Femur (tissue), 1 donor: Measurements from ENCODE around the gene MINDY1.

Source experiments
- DNase-seq: peaks from one replicate; pipeline ENCODE4 v3.0.0-alpha.2; 2017

Gene MINDY1

DNA sequence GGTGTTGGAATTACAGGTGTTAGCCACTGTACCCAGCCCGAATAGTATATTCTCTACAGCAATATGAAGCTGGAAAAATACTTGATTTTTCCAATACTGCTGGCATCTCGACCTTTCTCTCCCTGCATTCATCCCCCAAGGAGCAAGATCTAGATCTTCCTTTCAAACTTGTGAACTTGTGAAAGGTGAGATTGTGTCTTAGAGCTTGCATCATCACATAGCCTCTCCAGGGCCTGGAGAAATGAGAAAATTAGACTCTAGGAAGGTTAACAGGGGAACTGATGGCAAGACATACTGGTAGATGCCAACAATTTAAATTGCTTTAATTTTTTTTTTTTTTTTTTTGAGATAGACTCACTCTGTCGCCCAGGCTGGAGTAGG is 3.6 kb upstream of the MINDY1 start:
- DNase-seq = no peak

DNA sequence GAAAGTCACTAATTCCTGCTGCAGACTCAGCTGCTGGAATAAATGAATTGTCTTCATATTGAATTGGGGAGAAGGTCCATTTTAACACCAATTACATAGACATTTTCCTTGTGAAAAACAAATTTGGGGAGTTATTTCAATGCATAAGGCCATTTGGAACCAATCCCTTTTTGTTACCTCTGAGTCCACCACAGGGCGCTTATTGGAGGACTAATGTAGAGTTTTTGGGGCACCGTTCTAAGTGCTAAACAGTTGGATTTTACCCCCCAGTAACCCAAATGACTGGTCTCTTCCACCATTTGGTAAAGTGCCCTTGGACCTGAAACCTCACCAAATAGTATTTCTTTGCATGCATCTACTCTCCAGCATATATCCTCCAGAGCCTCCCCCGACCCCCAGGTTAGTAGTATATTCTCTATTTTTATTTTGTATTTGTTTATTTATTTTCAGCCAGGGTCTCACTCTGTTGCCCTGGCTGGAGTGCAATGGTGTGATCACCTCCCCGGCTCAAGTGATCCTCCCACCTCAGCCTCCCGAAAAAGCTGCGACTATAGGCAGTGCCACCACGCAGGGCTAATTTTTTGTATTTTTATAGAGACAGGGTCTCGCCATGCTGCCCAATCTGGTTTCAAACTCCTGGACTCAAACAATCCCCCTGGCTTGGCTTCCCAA is 3.1 kb upstream of the MINDY1 start:
- DNase-seq = no peak

GRCh38 chr1:151009206-151009587 is 2.5 kb upstream of the MINDY1 start:
- DNase-seq = no peak

DNA sequence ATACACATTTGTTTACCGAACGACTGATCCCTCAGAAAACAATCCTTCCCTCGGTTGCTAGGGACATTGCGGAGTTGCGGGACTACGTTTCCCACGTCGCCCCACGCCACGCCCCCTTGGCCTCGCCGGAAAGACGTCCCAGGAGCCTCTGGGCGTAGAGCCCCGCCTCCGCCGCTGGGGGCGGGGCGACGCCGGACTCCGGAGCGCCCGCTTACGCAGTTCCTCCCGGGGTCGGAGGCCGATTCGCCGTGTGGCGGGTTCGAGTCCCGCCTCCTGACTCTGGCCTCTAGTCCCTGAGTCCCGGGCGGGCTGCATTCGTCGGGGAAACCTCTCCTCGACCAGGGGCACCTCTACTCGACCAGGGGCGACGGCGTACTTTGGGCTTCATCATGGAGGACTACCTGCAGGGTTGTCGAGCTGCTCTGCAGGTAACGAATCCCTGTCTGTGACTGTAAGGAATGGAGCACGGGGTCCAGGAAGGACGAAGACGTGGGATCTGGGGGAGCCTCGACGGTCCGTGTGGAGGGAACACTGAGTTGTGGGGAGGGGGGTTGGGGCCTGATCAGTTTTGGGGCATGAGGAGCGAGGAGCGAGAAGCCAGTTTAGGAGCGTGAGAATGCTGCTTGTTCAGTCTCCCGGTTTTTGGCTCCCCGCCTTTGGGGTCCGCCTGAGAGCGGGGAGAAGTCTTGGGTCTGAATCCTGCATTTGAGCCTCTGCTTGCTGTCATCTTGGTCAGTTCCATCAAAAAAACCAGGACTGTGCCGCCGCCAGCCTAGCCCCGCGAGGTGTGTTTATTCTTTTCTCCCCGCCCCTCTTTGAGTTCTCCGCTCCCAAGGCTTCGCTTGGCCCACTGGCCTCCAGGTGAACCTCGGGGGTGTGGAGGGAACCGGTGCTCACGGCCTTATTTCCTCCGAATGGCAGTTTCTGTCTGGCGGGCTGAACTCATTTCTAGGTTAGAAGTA is 1.8 kb upstream of the MINDY1 start, which contains the start of gene PRUNE1:
PRUNE1 (plus strand) TSS at position 206 of the 962 bp plus-strand sequence; CDS start at position 390, 184 bp downstream.
- peak; percentile 97 for DNase-seq

GRCh38 chr1:151007853-151008243 is 1.1 kb upstream of the MINDY1 start:
- DNase-seq = no peak

DNA sequence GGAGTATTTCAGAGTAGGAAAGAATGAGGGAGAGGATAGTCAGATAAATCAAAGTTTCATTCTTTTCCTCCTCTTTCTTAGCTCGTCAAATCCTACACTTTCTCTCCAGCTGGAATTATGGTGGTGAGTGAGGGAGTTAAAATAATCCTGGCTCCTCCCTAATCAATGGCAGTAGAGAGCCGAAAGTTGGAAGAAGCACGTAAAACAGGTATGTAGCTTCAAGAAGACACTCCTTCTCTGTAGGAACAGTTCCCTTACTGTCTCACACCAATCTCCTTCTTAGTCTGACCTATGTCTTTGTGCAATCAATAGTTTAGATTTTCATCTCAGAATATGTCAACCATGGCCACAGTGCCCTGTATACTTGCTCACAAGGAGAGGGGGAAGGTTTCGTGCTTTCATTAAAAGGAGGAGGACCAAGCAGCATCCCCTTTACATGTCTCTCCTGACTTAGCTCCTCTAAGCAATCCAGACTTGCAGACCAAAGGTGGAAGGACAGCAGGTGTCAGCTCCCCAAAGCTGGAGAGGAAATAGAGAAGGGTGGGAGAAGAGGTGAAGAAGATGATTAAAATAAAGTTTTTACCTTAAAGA is 878 bp downstream of the MINDY1 start:
- no peak for DNase-seq

- DNase-seq = no peak
These were observed 3.5 kb downstream of the MINDY1 start for GRCh38 chr1:151003180-151003579.

DNA sequence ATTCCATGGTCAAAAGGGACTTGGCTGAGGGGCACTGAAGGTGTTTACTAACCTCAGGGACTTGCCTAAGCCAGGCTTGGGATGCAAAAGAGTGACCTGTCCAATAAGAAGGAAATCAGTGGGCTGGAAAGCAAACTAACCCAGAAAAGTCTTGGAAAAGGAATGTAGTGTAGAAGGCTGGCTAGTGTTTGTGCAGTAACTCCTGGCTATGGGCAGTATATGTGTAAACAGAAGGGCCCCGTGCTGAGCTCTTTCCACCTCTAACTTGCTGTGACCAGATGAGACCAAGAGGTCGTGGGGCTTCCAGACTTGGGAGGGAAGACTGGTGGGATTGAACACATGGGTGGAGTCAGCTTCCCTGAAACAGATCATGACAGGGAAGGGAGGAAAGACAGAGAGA is 4.1 kb downstream of the MINDY1 start:
- DNase-seq = no peak

- DNase-seq = no peak
These were observed 4.7 kb downstream of the MINDY1 start for GRCh38 chr1:151002051-151002450.

- DNase-seq = no peak
These were observed 5.1 kb downstream of the MINDY1 start for GRCh38 chr1:151001602-151002001.

- no peak for DNase-seq
These were observed 6.3 kb downstream of the MINDY1 start for GRCh38 chr1:151000408-151000807.

- DNase-seq = no peak
These were observed 6.8 kb downstream of the MINDY1 start for GRCh38 chr1:150999926-151000325.

DNA sequence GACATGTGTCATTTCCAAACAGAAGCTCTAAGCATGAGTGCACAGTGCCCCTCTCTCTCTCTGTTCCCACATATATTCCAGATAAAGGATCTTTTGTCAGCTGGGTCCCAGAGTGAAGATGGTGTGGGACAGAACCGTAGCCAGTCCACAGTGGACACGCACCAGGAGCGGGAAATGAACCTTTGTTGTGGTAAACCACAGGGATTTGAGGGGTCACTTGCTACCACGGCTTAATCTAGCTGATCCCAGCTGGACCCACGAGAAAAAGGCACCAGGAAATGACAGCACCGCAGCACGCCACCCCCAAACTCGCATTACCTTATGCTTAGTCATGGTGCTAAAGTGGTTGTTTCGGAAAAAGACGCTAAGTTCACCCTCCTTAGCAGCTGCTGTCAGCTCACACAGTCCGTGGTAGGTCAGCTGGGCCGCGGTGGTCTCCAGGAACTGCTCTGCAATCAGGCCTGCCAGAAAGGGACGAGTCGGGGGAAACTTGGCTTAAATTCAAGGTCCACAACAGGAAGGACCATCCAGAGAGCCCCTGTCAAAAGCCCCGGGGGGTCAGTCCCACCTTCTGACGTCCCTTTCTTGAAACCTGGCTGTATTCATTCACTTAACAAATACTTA is 7.5 kb downstream of the MINDY1 start:
- no peak for DNase-seq

GRCh38 chr1:150997949-150998348 is 8.8 kb downstream of the MINDY1 start:
- DNase-seq = no peak

GRCh38 chr1:150997126-150997872 is 9.4 kb downstream of the MINDY1 start:
- DNase-seq = no peak

DNA sequence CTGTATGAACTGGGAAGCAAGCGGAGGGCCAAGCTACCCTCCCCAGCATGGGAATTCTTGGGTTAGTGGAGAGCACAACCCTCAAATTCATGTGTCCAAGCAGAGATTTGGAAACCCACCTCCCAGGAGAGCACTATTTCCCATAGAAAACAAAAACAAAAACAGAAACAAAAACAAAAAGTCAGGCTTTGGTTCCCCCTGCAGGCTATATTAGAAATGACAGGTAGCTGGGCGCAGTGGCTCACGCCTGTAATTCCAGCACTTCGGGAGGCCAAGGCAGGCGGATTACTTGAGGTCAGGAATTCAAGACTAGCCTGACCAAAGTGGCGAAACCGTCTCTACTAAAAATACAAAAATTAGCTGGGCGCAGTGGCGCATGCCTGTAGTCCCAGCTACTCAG is 10.8 kb downstream of the MINDY1 start:
- no peak for DNase-seq

DNA sequence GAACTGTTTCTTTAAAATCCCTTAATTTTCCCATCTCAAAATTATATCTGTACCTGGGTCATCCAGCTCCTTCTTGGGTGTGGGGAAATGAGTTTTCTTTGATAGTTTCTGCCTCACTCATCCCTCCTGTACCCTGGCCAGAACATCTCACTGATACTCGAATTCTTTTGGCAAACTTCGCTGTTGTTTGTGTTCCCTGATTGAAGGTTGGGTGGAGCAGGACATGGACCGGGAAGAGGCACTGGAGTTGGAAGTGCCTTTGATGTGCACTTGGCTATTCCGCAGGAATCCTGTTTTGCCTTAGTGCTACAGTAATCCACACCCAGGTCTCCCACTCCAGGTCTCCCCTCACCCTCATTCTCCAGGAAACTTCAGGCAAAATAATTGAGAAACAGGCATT is 11.2 kb downstream of the MINDY1 start:
- no peak for DNase-seq

DNA sequence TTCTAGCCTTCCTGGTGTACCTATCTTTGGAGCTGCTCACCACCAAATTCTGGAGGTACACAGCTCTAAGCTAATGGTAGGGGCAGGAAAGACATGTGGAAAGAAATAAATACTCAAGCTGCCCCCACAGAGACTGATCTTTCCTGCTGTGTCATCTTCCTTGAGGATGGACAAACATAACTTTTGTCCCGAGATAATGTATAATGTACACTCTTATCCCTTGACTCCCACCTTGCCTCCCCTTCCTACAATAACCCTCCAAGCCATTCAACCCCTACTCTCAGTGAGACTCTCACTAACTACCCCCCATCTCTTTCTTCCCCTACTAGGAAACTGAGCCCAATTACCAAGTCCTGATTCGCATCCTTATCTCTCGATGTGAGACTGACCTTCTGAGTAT is 12.5 kb downstream of the MINDY1 start:
- no peak for DNase-seq

GRCh38 chr1:150992626-150993025 is 14.1 kb downstream of the MINDY1 start:
- DNase-seq = no peak

GRCh38 chr1:150987924-150988323 is 18.8 kb downstream of the MINDY1 start:
- no peak for DNase-seq

- no peak for DNase-seq
These were observed 21.4 kb downstream of the MINDY1 start for GRCh38 chr1:150985179-150985825.
